OCI-LY3 (cell line): ENCODE data around the gene RAPGEF5.

Experiments used
- CTCF ChIP-seq: fragments of 200-600, 300-600 bp; sonication (generic); IDR thresholded peaks from 2 replicates; pipeline ENCODE4 v1.5.1; 2014; ENCODE audit warnings: antibody characterized with exemption, low read length, low read depth
- EZH2phosphoT487 ChIP-seq: fragments of 200-600 bp; shearing (Covaris generic); IDR thresholded peaks from 2 replicates; pipeline ENCODE4 v1.6.1; 2018; ENCODE audit warnings: antibody characterized with exemption, mixed run types, low read depth

GRCh38 chr7:22196429-22196828, 160.5 kb downstream of the RAPGEF5 start:
- no peak for TF ChIP-seq CTCF
- no peak for TF ChIP-seq EZH2phosphoT487
